D721Med (cell line): ENCODE measurements around the gene TACC3.

Experiments used
- DNase-seq: peaks from one replicate; pipeline ENCODE4 v3.0.0; 2011; ENCODE audit warnings: low spot score; ENCODE audit not compliant: insufficient read length
- FAIRE-seq: peaks from 2 replicates; lab custom pipeline; 2011; peaks lifted over from hg19 to GRCh38; lab: Jason Lieb, UNC
- TF ChIP-seq, protein P1 (sequence below): IDR thresholded peaks from 2 replicates; pipeline ENCODE4 v1.5.1; 2012; ENCODE audit warnings: mild to moderate bottlenecking, control low read depth; ENCODE audit not compliant: insufficient read depth; ENCODE audit errors: missing control alignments

The TACC3 gene

DNA sequence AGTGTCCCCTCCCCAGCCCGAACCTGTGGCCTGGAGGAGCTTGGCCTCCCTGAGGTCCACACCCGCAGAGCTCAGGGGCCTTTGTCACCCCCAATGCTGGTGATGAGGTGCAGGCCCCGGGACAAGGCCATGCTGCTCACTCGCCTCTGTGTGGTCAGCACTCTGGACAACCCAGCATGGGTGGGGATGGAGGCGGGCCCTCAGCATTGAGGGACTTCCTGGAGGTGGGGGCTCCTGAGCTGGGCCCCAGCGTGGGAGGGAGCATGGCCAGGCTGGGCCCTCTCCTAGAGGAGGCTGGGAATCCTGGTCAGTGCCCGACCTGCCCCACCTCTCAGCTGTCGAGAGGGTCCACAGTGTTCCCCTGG is 30.6 kb downstream of the TACC3 start:
- TF ChIP-seq, protein P1, sequence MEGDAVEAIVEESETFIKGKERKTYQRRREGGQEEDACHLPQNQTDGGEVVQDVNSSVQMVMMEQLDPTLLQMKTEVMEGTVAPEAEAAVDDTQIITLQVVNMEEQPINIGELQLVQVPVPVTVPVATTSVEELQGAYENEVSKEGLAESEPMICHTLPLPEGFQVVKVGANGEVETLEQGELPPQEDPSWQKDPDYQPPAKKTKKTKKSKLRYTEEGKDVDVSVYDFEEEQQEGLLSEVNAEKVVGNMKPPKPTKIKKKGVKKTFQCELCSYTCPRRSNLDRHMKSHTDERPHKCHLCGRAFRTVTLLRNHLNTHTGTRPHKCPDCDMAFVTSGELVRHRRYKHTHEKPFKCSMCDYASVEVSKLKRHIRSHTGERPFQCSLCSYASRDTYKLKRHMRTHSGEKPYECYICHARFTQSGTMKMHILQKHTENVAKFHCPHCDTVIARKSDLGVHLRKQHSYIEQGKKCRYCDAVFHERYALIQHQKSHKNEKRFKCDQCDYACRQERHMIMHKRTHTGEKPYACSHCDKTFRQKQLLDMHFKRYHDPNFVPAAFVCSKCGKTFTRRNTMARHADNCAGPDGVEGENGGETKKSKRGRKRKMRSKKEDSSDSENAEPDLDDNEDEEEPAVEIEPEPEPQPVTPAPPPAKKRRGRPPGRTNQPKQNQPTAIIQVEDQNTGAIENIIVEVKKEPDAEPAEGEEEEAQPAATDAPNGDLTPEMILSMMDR = no peak
- DNase-seq = no peak
- FAIRE-seq = no peak

- TF ChIP-seq, protein P1 = no peak
- DNase-seq (no peak), FAIRE-seq (no peak)
Measured at GRCh38 chr4:1752284-1753041, 31.1 kb downstream of the TACC3 start.

DNA sequence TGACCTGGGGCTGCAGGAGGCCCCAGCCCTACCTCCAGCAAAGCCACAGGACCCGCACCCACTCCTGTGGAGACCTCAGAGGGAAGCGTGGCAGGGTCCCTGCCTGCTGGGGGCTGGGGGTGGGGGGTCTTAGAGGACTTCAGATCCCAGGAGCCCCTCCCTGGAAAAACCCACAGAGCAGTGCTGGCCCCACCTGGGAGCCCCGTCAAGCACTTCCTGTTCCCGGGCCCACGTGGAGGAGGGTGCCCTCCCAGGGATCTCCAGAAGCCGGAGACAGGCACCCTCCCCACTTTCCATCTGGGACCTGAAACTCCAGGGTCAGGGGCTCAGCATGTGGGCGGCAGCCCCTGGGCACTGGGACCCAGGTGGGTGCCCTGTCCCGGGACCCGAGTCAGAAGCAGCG is 32.0 kb downstream of the TACC3 start:
- FAIRE-seq (no peak), DNase-seq (no peak)
- TF ChIP-seq, protein P1 = no peak

GRCh38 chr4:1753697-1754311 is 32.5 kb downstream of the TACC3 start:
- TF ChIP-seq, protein P1 = no peak
- FAIRE-seq (no peak), DNase-seq (no peak)

- no peak for DNase-seq
- FAIRE-seq = no peak
- TF ChIP-seq, protein P1 = no peak
Measured at GRCh38 chr4:1754336-1754735, 33.0 kb downstream of the TACC3 start.

- DNase-seq (no peak), FAIRE-seq (no peak)
- TF ChIP-seq, protein P1 = no peak
Measured at GRCh38 chr4:1755297-1755696, 34.0 kb downstream of the TACC3 start.

DNA sequence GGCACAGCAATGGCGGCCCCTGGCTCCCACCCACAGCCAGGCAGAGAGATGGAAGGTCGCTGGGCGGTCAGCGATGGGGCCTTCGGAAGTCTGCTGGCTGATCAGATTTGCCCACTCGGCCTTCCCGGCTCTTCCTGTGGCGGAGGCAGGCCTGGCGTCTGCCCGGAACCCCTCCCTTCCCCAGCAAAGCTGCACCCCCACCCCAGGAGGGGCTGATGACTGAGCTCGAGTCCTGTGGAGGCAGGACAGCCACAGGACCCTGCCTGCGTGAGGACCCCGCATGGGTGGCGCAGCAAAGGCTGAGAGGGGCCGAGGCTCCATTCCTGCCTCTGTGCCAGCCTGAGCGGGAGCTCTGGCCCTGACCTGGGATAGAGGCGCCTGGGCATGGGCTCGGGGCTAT is 34.8 kb downstream of the TACC3 start:
- DNase-seq = no peak
- TF ChIP-seq, protein P1 = no peak
- no peak for FAIRE-seq
